ENCODE results near the gene MTRF1L.

Gene MTRF1L, protein sequence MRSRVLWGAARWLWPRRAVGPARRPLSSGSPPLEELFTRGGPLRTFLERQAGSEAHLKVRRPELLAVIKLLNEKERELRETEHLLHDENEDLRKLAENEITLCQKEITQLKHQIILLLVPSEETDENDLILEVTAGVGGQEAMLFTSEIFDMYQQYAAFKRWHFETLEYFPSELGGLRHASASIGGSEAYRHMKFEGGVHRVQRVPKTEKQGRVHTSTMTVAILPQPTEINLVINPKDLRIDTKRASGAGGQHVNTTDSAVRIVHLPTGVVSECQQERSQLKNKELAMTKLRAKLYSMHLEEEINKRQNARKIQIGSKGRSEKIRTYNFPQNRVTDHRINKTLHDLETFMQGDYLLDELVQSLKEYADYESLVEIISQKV
- total RNA-seq = 9.7 to 21.1 (median 10.4) reads per million in 3 experiments

DNA sequence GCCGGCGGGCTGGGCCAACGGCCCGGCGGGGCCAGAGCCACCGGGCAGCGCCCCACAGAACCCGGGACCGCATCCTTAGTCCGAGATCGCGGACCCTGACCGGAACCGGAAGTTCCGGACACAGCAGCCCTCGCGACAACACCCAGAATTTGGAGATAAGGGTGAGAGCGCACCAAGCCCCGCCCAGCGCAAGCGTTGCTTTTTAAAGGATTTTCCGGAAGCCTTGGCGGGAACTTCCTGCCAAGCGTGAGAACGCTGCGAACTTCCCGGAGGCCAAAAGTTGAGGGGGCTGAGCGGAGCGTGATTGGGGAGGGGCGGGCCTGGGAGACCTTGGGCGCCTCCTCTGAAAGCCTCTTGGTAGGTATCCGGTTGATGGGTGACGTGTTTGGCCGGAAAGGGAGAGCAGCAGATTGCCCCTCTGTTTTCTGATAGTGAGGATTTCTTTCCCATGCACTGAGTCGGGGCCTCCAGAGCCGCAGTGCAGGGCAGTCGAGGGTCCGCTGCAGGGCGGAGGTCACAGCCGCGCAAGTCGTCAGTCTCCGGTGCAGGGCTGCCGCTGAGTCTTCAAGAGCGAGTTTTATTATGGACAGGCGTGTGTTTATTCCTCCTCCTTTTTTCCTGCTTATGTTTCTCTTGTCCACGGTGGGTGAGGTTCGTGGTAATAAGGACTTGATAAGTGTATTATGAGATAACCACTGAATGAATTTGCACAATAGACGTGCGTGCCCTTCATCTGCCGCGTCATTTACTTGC lies at the start of gene MTRF1L:
Gene MTRF1L, minus strand, starts transcription at position 97 of the 753 bp plus-strand sequence. Its CDS starts 24 bp downstream, at position 73.
- DNase-seq = peak; percentile 76

DNA sequence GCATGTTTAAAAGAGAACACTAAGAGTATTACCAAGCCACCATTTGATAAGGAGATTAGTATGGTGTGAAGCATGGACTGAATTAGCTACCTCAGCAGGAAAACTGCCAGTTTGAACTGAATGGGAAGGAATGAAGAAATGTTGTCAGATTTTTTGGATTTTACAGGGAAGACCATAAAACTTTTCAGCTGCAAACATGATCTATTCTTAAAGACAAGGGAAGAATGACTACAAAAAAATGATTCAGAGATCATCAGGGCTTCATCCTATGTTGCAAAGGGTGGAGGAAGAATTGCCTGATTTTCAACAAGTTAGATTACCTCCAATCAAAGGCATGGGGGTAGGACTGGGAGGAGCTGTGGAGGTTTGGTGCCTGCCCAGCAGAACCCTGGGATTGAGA lies 49.3 kb upstream of the MTRF1L start:
- DNase-seq = no peak

DNA sequence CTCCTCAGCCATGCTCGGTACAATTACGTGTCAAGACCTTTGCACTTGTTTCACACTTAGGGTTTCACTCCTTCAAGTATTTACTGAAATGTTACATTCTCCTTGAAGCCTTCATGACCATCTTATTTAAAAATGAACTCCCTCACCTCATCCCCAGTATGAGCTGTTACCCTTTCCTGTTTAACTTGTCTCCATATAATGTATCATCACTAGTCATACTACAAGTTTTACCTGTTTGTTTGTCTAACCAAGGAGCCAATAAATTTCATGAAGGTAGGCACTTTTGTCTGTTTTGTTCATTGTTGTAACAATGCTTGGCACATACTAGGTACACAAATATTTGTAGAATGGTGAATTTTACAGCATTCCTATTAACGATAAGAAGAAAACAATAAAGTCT lies 46.1 kb upstream of the MTRF1L start:
- no peak for DNase-seq

DNA sequence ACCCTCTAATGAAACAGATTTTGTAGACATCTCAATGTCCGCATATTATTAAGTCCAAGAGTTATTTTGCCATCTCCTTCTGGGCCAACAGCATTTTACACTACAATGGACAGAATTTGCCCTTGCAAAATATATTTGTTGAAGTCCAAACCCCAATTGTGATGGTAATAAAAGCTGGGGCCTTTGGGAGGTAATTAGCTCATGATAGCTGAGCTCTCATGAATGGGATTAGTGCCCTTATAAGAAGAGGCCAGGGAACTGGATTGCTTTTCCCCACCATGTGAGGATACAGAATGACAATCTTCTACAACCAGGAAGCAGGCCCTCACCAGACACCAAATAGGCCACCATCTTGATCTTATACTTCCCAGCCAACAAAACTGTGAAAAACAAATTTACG lies 44.9 kb upstream of the MTRF1L start:
- DNase-seq = no peak

DNA sequence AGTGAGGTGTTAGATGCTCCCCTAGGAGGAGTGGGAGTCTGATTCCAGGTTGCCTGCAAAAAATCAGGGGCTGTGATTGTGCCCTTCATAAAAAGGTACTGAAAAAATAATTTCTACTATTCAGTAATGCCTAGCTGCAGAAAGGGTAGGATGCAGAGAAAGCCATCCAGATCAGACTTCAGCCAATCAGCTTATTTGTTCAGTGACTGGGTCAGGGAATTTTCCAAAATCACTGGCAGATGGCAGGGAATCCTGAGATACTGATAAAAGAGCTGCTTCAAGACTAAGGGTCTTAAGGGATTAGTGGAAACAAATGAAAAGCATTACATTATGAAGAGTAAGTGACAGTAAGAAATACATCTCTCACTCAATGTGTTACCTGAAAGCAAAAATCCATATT lies 42.8 kb upstream of the MTRF1L start:
- DNase-seq = no peak

DNA sequence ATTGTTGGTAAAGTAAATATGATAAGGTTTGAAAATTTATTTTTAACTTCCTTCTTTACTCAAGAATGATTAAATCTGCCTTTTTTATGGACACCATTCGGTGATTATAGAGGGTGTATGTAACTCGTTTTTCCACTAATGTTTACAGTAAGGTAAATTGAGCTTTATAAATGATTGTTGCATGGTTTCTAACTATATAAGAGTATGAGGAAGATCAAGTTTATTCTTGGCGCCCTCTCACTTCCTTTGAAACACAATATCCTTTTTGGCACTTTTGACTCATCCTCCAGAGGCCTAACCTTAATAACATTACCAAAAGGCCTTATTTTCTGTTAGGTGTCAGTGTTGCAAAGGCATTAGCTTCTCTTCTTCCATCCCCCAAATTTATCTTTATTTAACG lies 41.8 kb upstream of the MTRF1L start:
- DNase-seq = no peak

DNA sequence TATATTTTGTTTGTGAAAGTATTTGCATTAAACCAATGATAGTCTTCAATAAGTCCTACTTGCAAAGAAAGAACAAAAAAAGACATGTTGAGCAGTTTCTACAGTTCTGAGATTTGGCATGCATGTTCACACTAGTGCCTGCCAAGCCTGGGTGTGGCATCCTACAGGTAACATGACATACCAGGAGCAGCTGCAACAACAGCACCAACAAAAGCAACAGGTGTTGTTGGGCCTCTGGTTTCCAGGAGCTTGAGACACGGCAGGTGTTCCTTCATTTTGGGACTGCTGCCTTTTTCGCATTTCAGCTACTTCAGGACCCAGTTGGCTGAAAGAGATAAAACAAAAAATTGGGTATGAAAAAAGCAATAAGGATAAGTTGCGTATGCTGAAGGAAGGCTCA lies 41.2 kb upstream of the MTRF1L start:
- DNase-seq = no peak

DNA sequence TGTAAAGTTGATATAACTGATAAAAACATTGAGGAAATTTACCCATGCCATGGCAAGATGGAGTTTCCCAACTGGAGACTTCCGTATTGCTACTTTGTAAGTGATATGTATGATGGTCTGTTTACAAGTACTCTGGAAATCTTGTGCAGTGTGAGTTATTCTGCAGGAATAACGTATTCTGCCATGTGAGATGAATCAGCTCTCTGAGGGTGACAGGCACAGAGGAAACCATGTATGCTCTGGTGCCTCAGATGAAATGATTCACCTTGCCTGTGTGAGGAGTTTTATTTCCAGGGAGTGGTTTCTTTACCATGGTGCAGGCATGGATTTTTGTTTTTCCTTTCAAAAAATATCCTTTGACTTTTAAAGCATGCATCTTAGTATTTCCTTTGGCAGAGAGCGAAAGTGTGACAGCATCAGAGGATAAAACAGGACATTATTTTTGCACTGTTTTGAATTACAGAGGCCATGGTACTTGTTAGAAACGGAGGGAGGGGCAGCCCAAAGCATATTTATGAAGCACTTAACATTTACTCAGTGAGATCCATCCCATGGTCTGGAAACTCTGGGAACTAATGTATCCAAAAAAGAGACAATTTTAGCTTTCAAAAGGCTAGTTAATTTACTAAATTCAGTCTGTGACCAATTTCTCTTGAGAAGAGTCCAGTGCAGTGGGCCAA lies 36.0 kb upstream of the MTRF1L start:
- no peak for DNase-seq

DNA sequence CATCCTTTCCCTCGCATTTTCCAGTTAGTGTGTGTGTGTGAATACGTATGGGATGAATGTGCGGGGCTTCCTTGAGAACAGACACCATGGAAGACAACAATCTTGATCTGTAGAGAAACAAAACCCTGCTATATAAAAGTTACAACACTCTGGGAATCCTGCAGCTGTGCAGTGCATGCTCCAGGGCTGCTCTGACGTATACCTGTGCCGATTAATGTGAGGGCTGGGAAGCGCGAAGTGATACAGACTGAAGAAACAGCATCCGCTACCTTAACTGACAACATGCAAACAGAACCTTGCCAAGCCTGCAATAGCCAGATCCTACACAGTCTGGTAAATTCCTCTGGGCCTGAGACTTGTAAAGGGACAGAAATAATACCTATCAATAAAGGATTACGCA lies 31.6 kb upstream of the MTRF1L start:
- no peak for DNase-seq

DNA sequence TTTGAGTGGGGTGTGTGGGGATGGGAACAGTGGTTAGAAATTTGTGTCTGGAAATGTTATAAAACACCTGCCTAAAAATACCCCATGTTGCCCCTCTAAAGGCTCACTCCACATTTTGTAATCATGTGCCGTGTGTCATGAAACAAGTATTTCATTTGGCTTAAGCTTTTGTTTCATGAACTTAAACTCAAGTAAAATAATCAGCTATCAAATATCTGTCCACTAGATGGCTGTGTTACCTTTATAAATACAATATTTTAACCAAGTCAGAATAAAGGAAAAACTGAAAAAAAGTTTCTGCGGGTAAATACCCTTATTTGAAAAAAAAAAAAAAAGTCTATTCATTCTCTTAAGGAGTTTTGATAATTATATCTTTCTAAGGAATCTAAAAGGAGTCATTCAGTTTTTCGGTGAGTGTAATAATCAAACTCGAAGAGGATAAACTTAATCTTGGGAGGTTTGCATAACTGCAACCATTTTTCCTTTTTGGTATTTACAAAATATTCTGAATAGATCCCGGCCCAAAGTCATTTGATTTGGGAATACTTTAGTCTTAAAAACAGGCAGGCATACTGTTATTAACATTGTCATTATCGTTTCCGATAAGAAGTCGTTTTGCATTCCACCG lies 29.9 kb upstream of the MTRF1L start:
- DNase-seq = no peak

DNA sequence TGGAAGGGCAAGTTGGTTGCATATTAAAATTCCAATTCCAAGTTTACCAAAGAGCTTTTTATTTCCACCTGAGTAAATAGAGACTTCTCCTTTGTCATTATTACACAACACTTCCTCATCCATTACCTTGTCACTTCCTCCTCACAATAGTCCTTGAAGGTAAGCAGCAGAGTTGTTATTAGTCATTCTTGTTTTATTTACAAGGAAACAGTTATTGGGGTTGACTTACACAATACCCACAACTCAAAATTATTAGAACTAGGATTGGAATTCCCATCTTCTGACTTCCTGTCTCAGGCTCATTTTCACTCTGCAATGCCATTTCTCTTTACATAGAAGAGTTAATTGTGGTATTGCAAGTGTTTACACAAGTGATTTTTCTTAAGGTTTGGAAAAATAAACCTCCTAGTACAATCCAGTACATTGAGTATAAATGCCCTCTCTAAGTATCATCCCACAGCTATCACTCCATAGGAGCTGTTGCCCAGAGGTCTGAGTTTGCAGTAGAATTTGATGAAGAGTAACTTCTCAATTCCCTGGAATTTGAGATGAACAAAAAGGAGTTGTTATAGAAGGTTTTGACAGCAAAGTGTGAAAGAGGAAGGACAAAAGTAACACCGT lies 28.9 kb upstream of the MTRF1L start:
- DNase-seq = no peak

DNA sequence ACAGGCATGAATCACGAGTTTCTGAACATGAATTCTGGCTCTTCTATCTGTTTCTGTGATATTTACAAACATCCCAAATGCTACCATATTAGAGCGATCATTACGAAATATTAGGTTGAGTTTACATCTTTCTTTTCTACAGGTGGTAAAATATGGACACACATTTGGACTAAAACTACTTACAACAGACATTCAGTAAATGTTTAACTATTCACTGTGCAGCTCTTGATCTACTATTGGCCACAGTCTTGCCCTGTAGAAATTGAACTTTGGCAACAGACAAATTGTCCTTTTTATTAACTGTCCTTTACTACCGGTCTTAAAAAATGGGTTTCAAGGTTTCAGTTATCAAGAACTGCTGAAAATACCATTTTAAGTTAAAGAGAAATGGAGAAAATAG lies 26.5 kb upstream of the MTRF1L start:
- DNase-seq = no peak

DNA sequence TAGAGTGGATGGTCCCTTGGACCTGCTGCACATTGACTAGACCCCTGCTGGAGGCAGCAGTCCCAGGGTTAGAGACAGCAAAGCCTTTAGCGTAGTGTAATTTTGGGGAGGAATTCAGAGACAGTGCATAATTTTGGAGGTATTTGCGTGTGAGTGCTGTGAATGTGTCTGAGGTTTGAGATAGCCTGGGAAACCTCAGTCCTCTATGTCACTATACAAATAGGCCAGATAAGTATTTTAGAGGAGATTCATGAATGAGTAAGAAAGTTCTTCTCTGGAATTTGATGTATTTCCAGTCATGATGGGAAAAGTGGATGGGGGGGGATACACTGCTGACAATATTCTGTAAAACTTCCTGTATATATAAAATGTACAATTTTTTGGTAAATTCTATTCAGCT lies 25.8 kb upstream of the MTRF1L start:
- no peak for DNase-seq

DNA sequence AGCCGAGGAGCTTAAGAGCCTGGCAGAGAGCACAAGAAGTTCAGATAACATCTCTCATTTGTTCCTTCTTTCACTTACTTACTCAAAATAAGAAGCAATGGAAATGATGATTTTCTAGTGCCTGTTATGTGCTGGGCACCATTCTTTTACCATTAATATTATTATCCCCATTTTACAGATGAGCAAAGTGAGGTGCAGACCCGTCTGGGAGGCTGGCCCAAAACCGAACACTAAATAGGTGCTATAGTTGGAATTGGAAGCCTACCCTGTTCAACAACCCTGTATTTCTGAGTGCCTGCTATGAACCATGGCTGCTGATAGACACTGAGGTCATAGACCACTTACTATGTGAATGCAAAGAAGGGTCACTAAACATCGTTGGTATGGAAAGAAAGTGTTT lies 25.0 kb upstream of the MTRF1L start:
- no peak for DNase-seq

DNA sequence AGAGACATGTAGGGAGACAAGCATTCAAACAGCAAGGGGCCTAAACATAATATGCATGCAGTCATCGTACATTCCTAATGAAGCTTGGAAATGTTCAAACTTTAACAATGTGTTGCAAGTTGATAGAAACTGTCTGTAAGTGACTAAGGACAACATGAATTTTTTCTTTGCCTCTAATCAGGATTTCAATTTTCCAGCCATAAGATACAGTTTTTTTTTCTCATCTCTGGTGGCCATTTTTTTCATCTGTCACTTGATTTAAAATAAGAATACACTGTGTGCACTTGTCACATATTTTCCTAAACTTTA lies 22.2 kb upstream of the MTRF1L start:
- no peak for DNase-seq

DNA sequence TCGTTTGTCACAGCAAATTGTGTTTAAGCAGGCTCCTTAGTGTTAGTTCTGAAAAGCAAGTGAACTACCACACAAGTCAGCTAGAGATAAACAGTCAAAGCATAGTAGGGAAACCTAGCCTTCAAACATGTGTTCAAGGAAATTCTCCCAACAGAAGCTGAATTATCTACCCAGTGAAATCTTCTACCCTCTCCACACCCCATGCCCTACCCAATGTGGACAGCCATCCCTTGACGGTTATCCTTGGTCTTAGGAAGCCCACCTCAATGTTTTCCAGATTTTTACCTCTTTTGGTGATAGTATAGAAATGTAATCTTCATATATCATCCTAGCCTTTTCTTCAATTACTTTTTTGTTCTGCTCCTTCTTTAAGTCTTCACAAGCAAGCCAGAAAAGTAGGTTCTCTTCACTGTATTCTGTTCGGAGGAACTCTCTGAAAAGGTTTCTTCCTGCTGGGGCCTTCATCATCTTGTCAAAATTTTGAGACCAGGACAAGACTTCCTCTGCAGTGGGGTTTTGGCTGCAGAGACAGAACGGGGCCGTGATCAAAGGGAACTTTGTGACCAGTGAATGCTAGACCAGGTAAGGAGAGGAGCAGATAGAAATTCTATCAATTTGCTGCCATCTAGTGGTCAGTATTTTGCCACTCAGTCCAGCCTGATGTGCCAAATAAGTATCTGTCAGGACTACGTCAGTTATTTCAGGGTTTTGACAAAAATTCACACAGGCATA lies 21.6 kb upstream of the MTRF1L start:
- DNase-seq = peak; percentile 52

DNA sequence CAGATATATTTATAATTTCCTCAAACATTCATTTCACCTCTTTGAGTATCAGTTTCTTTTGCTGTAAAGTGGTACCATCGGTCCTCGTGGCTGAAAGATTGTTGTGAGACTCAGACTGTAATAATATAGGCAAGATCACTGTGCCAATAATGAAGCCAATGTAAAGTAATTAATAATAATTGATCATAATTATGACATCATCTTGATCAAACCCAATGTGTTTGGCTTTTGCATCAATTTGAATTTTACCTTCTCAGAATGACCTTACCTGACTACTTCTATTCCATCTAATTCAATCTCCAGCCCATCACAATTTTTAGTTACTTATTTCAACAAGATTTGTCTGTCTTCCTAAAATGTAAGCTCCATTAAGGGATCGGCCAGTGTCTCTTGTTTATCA lies 15.8 kb upstream of the MTRF1L start:
- no peak for DNase-seq

DNA sequence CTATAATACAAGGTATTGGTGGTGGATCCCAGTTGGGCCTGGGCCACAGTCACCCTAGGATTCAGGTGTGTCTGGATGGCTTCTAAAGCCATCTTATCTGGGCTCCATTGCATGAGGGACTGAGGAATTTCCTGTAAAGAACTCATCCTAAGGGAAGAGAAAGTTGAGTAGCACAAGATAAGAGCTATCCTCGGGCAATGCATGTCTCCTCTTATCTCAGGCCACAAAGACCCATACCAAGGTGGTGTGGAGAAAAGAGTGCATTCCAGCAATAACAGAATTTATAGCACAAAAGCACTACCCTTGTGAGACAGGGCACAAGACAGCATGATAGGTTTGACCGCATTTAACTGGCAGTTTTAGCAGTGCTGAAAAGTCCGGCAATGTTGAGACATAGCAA lies 14.3 kb upstream of the MTRF1L start:
- DNase-seq = no peak

DNA sequence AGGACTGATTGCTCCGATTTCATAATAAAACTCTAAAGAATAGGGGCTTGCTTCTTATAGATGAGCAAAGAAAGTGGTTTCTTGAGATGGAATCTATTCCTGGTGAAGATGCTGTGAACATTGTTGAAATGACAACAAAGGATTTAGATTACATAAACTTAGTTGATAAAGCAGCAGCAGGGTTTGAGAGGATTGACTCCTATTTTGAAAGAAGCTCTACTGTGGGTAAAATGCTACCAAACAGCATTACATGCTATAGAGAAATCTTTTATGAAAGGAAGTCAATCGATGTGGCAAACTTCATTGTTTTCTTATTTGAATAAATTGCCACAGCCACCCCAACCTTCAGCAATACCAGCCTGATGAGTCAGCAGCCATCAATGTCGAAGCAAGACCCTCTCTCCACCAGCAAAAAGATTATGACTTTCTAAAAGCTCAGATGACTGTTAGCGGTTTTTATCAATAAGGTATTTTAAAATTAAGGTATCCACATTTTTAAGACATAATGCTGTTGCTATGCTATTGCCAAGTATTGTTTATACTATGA lies 12.7 kb upstream of the MTRF1L start:
- no peak for DNase-seq

DNA sequence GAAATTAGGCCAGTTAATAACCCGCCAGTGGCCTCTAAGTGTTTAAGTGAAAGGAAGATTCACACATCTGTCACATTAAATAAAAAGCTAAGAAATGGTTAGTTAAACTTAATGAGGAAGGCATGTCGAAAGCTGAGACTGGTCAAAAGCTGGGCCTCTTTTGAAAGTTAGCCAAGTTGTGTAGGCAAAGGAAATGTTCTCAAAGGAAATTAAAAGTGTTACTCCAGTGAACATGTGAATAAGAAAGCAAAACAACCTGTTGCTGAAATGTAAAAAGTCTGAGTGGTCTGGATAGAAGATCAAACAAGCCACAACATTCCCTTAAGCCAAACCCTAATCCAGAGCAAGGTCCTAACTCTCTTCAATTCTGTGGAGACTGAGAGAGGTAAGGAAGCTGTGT lies 10.9 kb upstream of the MTRF1L start:
- no peak for DNase-seq

DNA sequence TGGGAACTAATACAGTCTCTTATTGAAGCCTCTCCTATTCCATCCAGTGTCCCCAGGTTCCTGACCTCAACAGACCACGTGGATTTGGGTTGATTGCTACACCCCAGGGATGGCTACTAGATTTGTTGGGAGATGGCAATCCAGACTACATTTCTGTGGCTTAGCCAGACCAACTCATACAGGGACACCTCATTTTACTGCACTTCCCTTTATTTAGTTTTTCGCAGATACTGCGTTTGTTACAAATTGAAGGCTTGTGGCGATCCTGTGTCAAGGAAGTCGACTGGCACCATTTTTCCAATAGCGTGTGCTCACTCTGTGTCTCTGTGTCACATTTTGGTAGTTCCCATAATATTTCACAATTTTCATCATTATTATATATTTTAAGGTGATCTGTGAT lies 10.3 kb upstream of the MTRF1L start:
- DNase-seq = no peak

DNA sequence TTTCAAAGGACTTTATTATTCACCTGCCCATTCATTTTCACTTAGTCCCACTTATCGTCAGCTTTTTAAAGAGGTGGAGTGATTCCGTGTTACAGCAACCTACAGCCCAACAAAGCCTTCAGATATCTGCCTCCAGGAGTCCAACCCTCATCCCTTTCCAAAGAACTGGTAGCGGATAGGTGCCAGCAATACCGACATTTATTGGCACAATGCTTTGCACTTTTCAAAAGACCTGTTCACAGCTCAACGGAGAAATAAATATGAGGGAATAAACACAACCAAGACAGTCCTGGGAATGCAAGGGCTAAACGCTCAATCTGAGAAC lies 819 bp upstream of the MTRF1L start:
- no peak for DNase-seq
